Activated gamma-delta T cell treated with Interleukin-2 at 50 U/mL for 16 hours (primary cell): ENCODE measurements around the gene RGS21.

Source experiments
- DNase-seq: peaks from one replicate; pipeline ENCODE4 v3.0.0-alpha.2; 2020

Gene RGS21

DNA sequence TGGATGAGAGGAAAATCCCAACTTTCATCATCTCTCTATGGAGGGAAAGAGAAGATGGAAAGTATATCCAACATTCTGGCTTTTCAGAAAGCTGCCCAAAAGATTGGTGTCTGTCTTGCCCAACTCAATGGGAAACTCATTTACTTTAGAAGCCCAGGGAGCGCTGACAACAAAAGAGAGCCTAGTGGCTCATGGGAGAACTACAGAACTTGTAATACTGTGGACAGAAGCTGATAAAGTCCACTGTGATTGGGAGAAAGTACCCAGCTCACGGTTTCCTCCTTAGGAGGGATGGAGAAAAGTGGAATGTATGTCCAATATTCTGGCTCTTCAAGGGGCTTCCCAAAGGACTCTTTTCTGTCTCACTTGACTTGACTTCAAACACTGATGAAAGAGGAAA is 66.0 kb downstream of the RGS21 start:
- DNase-seq = no peak

DNA sequence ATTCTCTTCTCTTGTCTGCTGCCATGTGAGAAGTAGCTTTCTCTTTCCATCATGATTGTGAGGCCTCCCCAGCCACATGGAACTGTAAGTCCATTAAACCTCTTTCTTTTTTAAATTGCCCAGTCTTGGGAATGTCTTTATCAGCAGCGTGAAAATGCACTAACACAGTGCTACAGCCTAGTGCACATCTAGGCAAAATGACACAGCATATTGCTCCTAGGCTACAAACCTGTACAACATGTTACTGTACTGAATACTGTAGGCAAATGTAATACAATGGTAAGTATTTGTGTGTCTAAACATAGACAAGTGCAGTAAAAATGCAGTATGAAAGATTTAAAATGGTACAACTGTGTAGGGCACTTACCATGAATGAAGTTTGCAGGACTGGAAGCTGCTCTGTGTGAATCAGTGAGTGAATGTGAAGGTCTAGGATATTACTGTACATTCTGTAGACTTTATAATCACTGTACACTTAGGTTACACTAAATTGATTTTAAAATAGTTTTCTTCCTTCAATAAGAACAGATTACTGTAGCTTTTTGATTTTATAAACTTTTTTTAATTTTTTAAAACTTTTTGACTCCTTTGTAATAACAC is 69.4 kb downstream of the RGS21 start:
- DNase-seq = no peak

DNA sequence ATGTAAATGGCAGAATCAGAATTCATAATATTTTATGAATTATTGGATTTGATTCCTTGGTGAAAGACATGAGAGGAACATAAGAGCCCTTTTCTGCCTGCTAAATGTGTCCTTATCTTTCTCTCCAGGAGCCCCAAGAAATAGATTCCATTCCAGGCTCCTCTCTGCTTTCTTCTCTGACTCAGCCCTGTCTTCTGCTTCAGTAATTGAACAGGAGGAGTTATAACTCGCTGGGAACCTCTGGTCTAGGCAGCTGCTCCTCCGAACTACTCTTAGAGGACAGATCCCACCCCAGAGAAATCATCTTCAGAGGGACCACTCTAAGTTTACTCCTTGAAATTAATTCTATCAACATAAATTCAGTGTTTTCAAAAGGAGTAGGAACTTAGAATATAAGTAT is 78.4 kb downstream of the RGS21 start:
- no peak for DNase-seq

DNA sequence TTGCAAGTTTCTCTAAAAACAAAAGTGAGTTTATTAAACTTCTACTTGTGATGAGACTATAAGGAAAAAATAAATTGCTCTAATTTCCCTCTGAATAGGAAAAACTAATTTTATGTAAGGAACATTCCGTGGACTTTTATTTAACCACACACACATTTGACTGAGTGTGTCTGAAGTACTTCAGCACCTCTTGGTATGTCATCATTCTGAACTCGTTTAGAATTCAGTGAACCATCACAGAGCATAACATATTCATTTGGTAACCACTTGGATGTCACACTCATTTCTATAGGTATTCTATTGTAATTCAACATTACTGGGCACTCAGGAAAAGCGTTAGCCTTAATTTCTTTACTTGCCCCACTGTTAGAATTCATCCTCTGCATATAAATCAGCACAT is 79.1 kb downstream of the RGS21 start:
- no peak for DNase-seq

DNA sequence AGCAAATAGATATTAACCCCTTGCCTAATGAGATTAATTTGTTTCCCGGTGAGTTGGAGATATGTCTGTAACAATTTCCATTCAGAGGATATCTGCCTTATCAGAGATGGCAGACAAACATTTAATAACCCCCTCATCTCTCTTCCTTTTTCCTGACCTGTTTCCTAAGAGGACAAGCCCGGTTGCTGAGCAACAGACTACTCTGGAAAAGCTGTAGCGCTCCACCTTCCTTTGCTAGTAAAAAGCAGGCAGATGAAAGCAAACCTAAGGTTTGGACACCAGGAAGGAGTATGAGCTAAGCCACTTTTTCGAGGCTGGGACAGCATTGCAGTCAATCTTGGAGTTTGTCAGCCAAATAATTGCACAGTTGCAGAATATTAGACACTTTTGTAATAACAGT is 82.4 kb downstream of the RGS21 start:
- DNase-seq = no peak

DNA sequence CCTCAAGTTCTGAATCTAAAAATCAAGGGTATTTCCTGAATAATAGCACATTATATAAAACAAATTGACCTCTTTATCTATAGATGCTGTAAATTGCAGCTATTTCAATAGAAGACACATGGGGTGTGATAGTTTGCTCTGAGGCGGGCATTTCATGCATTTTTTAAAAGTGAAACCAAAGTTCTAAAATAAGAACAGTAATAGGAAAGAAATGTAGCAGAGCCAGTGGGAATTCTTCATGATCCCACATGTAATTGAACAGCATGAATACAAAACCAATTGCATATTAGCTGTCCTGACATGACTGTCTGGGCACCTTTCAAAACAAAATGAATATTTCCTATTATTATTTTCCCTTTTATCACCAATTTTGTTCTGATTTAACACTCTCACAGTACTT is 85.0 kb downstream of the RGS21 start:
- no peak for DNase-seq

DNA sequence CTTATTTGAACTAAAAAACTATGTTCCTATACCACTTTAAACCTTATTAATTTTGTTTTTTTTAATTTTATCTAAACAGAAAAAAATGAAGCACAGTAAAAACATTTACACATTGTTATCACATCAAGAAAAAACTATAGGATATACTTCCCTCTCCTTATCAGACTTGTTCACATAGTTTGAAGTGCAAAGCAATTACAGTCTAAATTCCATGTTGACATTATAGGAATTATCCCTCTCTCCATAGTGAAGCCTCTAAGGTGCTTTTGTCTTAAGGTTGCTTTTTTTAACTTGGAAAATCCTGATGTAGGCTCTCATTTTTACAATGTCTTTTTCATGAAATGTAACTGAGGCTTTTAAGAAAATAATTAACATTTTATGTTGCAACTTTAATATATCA is 85.8 kb downstream of the RGS21 start:
- no peak for DNase-seq

DNA sequence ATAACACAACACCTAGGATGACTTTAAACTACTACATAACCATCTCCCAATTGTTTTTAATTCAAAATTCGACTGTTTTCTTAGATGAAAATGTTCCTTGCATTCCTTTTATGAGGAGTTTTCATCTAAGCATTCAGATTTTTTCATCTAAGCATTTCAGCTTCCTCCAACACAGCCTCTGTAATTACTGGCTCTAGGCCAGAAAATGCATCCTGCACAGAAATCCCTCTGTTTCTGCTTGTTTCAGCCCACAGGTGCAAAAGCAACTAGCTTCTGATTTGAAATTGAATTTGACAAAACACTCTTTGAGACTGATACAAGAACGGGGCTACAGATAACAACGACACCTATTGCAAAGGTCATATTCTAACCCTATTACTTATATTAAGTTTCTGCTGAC is 90.4 kb downstream of the RGS21 start:
- no peak for DNase-seq
